A549 (cell line): ENCODE measurements around the gene GYG2. TPM values are rescaled to one million over a fixed set of nuclear protein-coding genes. Genes with fewer than 3 reads are reported as not detected.
A peak's percentile ranks its signal among the peaks of the same experiment; 100 is the strongest.
"Not testable (repeated sequence)": the region's sequence is repeated elsewhere in the genome, so short reads cannot be mapped to it uniquely, and the experiment has no call there.

Experiments used
- ATAC-seq, 2 experiments: fragments of 200-7000 bp in 1 of 2; fragments of >200 bp in 1 of 2; cut with Nextera tagmentation in 1 of 2; cut with Tn5 transposase in 1 of 2; 3 replicates each; pipeline versions ENCODE4 v1.8.0 to v1.9.1; 2018 to 2020; ENCODE audit warnings: mild to moderate bottlenecking in 1 of 2, moderate library complexity in 1 of 2
- CTCF ChIA-PET: fragments of 300-600 bp; sonication (Branson Sonifier 250); formaldehyde crosslinking; extraction: SDS; loops from one replicate; lab custom pipeline; 2021; ENCODE audit warnings: antibody characterized with exemption, inconsistent platforms; lab: Yijun Ruan, JAX
- POLR2A ChIA-PET: fragments of 350-600 bp; formaldehyde crosslinking; extraction: SDS; loops from one replicate; lab custom pipeline; 2021; ENCODE audit warnings: antibody characterized with exemption, inconsistent platforms; lab: Yijun Ruan, JAX
- DNase-seq, 2 experiments: peaks; one replicate each; pipeline versions ENCODE4 v3.0.0 to v3.0.0-alpha.2; 2011 to 2016; ENCODE audit warnings: low read depth in 1 of 2, low spot score in 1 of 2
- FAIRE-seq: peaks from 2 replicates; lab custom pipeline; 2011; peaks lifted over from hg19 to GRCh38; lab: Jason Lieb, UNC
- H3K27ac ChIP-seq, 2 experiments: fragments of >200 bp; sonication (Bioruptor Twin); formaldehyde crosslinking; 3 replicates each; pipeline ENCODE4 v1.5.1; 2016 to 2017
- H3K4me1 ChIP-seq: fragments of >200 bp; sonication (Bioruptor Twin); formaldehyde crosslinking; 3 replicates; pipeline ENCODE4 v1.6.1; 2016
- H3K4me2 ChIP-seq: fragments of >200 bp; sonication (Bioruptor Twin); formaldehyde crosslinking; 3 replicates; pipeline ENCODE4 v1.6.1; 2016
- H3K4me3 ChIP-seq: fragments of >200 bp; sonication (Bioruptor Twin); formaldehyde crosslinking; 3 replicates; pipeline ENCODE4 v1.5.1; 2016
- H3K9me3 ChIP-seq: fragments of >200 bp; sonication (Bioruptor Twin); formaldehyde crosslinking; 3 replicates; pipeline ENCODE4 v1.6.1; 2016
- BHLHE40 ChIP-seq: IDR thresholded peaks from 2 replicates; pipeline ENCODE4 v1.6.1; 2012; ENCODE audit warnings: low read depth, low read length, inconsistent platforms
- CBX8 ChIP-seq: fragments of 200-600 bp; sonication (generic); IDR thresholded peaks from 2 replicates; pipeline ENCODE4 v1.6.1; 2016
- CHD2 ChIP-seq: fragments of 150-350 bp; IDR thresholded peaks from 2 replicates; pipeline ENCODE4 v1.6.1; 2014; ENCODE audit warnings: low read length; ENCODE audit not compliant: partially characterized antibody
- EP300 ChIP-seq, 2 experiments: fragments of >200 bp; sonication (Bioruptor Twin); formaldehyde crosslinking; IDR thresholded peaks; 2 replicates in 1 of 2; 3 replicates in 1 of 2; pipeline ENCODE4 v1.6.1; 2016 to 2017
- FOSB ChIP-seq: fragments of 250-450 bp; sonication (Bioruptor Pico); IDR thresholded peaks from 2 replicates; pipeline ENCODE4 v1.5.0; 2020; ENCODE audit warnings: mild to moderate bottlenecking, moderate library complexity
- GATA3 ChIP-seq: IDR thresholded peaks from 2 replicates; pipeline ENCODE4 v1.6.1; 2012; ENCODE audit warnings: borderline replicate concordance
- HDAC2 ChIP-seq: fragments of 200-600 bp; sonication (generic); IDR thresholded peaks from 2 replicates; pipeline ENCODE4 v1.6.1; 2016
- HEYL ChIP-seq: fragments of 250-450 bp; sonication (Bioruptor Pico); IDR thresholded peaks from 2 replicates; pipeline ENCODE4 v1.8.0; 2021; ENCODE audit warnings: mild to moderate bottlenecking, moderate library complexity
- HMGXB4 ChIP-seq: fragments of 250-450 bp; sonication (Bioruptor Pico); IDR thresholded peaks from 2 replicates; pipeline ENCODE4 v1.5.0; 2021; ENCODE audit warnings: mild to moderate bottlenecking, moderate library complexity, borderline replicate concordance
- HOXA7 ChIP-seq: fragments of 250-450 bp; sonication (Bioruptor Pico); IDR thresholded peaks from 2 replicates; pipeline ENCODE4 v1.5.0; 2020; ENCODE audit warnings: mild to moderate bottlenecking, moderate library complexity
- HOXB13 ChIP-seq: fragments of 250-450 bp; sonication (Bioruptor Pico); IDR thresholded peaks from 2 replicates; pipeline ENCODE4 v1.5.0; 2020; ENCODE audit warnings: low read depth, mild to moderate bottlenecking, moderate library complexity
- KDM5A ChIP-seq: fragments of 200-600 bp; sonication (generic); IDR thresholded peaks from 2 replicates; pipeline ENCODE4 v1.6.1; 2016; ENCODE audit warnings: antibody characterized with exemption, mild to moderate bottlenecking
- MAX ChIP-seq: IDR thresholded peaks from 2 replicates; pipeline ENCODE4 v1.6.1; 2012
- MAZ ChIP-seq: fragments of 150-350 bp; IDR thresholded peaks from 2 replicates; pipeline ENCODE4 v1.6.1; 2014; ENCODE audit warnings: antibody characterized with exemption, low read depth, low read length, borderline replicate concordance
- MYC ChIP-seq: IDR thresholded peaks from 2 replicates; pipeline ENCODE4 v1.6.1; 2012; ENCODE audit warnings: mild to moderate bottlenecking, inconsistent platforms, low read length, improper control_type of control experiment, borderline replicate concordance
- RAD21 ChIP-seq, 2 experiments: fragments of >200 bp in 1 of 2; sonication (Bioruptor Twin) in 1 of 2; formaldehyde crosslinking in 1 of 2; IDR thresholded peaks in 1 of 2; conservative IDR thresholded peaks in 1 of 2; 2 replicates in 1 of 2; 3 replicates in 1 of 2; pipeline ENCODE4 v1.6.1; 2012 to 2018; ENCODE audit warnings: inconsistent platforms in 1 of 2
- RARB ChIP-seq: fragments of 250-450 bp; sonication (Bioruptor Pico); IDR thresholded peaks from 2 replicates; pipeline ENCODE4 v1.8.0; 2021; ENCODE audit warnings: mild to moderate bottlenecking, moderate library complexity
- RCOR1 ChIP-seq: fragments of 150-350 bp; IDR thresholded peaks from 2 replicates; pipeline ENCODE4 v1.6.1; 2014; ENCODE audit warnings: antibody characterized with exemption, low read length, low read depth
- RFX5 ChIP-seq: fragments of 450-650 bp; IDR thresholded peaks from 2 replicates; pipeline ENCODE4 v1.7.1; 2014; ENCODE audit warnings: antibody characterized with exemption, mild to moderate bottlenecking, moderate library complexity
- RNF2 ChIP-seq: fragments of 200-600 bp; sonication (generic); IDR thresholded peaks from 2 replicates; pipeline ENCODE4 v1.6.1; 2016; ENCODE audit warnings: low read depth, mild to moderate bottlenecking, antibody characterized with exemption, moderate library complexity, borderline replicate concordance
- SREBF2 ChIP-seq: fragments of 450-650 bp; IDR thresholded peaks from 2 replicates; pipeline ENCODE4 v1.6.1; 2014; ENCODE audit warnings: mild to moderate bottlenecking, moderate library complexity
- TP53 ChIP-seq: fragments of 250-450 bp; sonication (Bioruptor Pico); IDR thresholded peaks from 2 replicates; pipeline ENCODE4 v1.5.0; 2021; ENCODE audit warnings: mild to moderate bottlenecking, moderate library complexity
- ZC3H11A ChIP-seq: fragments of 450-650 bp; IDR thresholded peaks from 2 replicates; pipeline ENCODE4 v1.6.1; 2014; ENCODE audit warnings: antibody characterized with exemption, mild to moderate bottlenecking
- ZFP36 ChIP-seq: fragments of 450-650 bp; IDR thresholded peaks from 2 replicates; pipeline ENCODE4 v1.6.1; 2014; ENCODE audit warnings: borderline replicate concordance; ENCODE audit not compliant: partially characterized antibody
- ZSCAN20 ChIP-seq: fragments of 250-450 bp; sonication (Bioruptor Pico); IDR thresholded peaks from 2 replicates; pipeline ENCODE4 v1.8.0; 2022; ENCODE audit warnings: mild to moderate bottlenecking, moderate library complexity
- WGBS: methylation state at CpG from one replicate; pipeline ENCODE4 v1.1.6; 2017; ENCODE audit errors: missing lambda C conversion rate; 5-methylcytosine and 5-hydroxymethylcytosine counted together
- polyA plus RNA-seq, 4 experiments: library from polyadenylated mRNA; depleted of rRNA in 3 of 4; stranded (reverse); fragments of >200 nt; fragmentation: RNase III in 1 of 4; extraction: RNeasy Plus Mini Kit Qiagen cat#74134 plus additional on column Dnase treatment in 1 of 4; gene quantifications; 2 replicates in 3 of 4; 3 replicates in 1 of 4; pipeline ENCODE4 v1.2.3, GENCODE V29; 2011 to 2017

The GYG2 gene
- polyA plus RNA-seq, 2 of the 4 experiments (the other 2 are of a cell fraction), result 12.7 to 14.3 TPM

GRCh38 chrX:2799369-2799768, 29.4 kb upstream of the GYG2 start:
- TF ChIP-seq RCOR1, result no peak
- no peak for TF ChIP-seq ZC3H11A
- no peak for TF ChIP-seq BHLHE40
- TF ChIP-seq MAX, result no peak
- no peak for TF ChIP-seq ZFP36
- TF ChIP-seq RARB, result no peak
- TF ChIP-seq RAD21 (conservative IDR thresholded peaks at IDR 0.05 in 1 of 2, IDR thresholded peaks at IDR 0.05 in 1 of 2), result no peak
- TF ChIP-seq SREBF2, result no peak
- TF ChIP-seq FOSB, result no peak
- TF ChIP-seq HEYL, result no peak
- no peak for TF ChIP-seq MAZ
- TF ChIP-seq HOXA7 (CRISPR knock-in tag), result no peak
- TF ChIP-seq CBX8, result no peak
- TF ChIP-seq TP53, result no peak
- TF ChIP-seq ZSCAN20 (CRISPR knock-in tag), result no peak
- no peak for TF ChIP-seq KDM5A
- TF ChIP-seq GATA3, result no peak
- TF ChIP-seq RNF2, result no peak
- TF ChIP-seq HOXB13 (CRISPR knock-in tag), result no peak
- WGBS, result 80% methylated on average over 4 of the region's 4 CpGs
- ChIA-PET CTCF (interaction anchor here (1.2 to 1.3 kb wide), 2 partner anchors 13 to 20 kb away, joined by 3 to 6 read pairs; no protein-coding TSS in a partner anchor), POLR2A (no interaction called here)
- FAIRE-seq (no peak), ATAC-seq (no peak), DNase-seq (no peak)
- H3K4me1 ChIP-seq, result no peaks in the 10 kb centered on the region
- H3K9me3 ChIP-seq, result no peaks in the 10 kb centered on the region
- H3K4me3 ChIP-seq, result no peak overlapping the region
- H3K27ac ChIP-seq, result no peak overlapping the region
- H3K4me2 ChIP-seq, result no peak overlapping the region

GRCh38 chrX:2799980-2800379, 28.8 kb upstream of the GYG2 start:
- DNase-seq, H3K27ac ChIP-seq, H3K4me3 ChIP-seq, H3K4me2 ChIP-seq, POLR2A ChIA-PET, ATAC-seq, H3K9me3 ChIP-seq, H3K4me1 ChIP-seq: not testable (repeated sequence)
- WGBS, result 94% methylated on average over 5 of the region's 5 CpGs
- FAIRE-seq, result peak; percentile 18
- CTCF ChIA-PET, result interaction anchor here (1.2 to 1.3 kb wide), 2 partner anchors 13 to 19 kb away, joined by 3 to 6 read pairs; no protein-coding TSS in a partner anchor

GRCh38 chrX:2801223-2801622, 27.5 kb upstream of the GYG2 start:
- 89% methylated on average over 4 of the region's 4 CpGs for WGBS
- FAIRE-seq (no peak), DNase-seq (no peak), ATAC-seq (no peak)
- H3K4me3 ChIP-seq, result no peak overlapping the region
- no peak for TF ChIP-seq MAX
- TF ChIP-seq EP300 (IDR thresholded peaks at IDR 0.05), result no peak
- TF ChIP-seq CBX8, result no peak
- no peak for TF ChIP-seq MYC
- TF ChIP-seq HMGXB4, result no peak
- TF ChIP-seq HDAC2, result no peak
- TF ChIP-seq CHD2, result no peak
- no peak for TF ChIP-seq RFX5
- TF ChIP-seq ZSCAN20 (CRISPR knock-in tag), result no peak
- no peaks in the 10 kb centered on the region for H3K9me3 ChIP-seq
- peaks cover 4% of the 10 kb centered on the region; the same call in 1 of the 3 replicates for H3K4me1 ChIP-seq
- CTCF ChIA-PET, result no interaction called here
- no peak overlapping the region for H3K4me2 ChIP-seq
- POLR2A ChIA-PET, result no interaction called here
- H3K27ac ChIP-seq, result no peak overlapping the region

GRCh38 chrX:2802376-2803090, 26.2 kb upstream of the GYG2 start:
- 71% methylated on average over 17 of the region's 18 CpGs for WGBS
- H3K9me3 ChIP-seq, H3K4me1 ChIP-seq, CTCF ChIA-PET, H3K27ac ChIP-seq, ATAC-seq, H3K4me3 ChIP-seq, H3K4me2 ChIP-seq, DNase-seq, POLR2A ChIA-PET: not testable (repeated sequence)
- peak; percentile 94 for FAIRE-seq

GRCh38 chrX:2803486-2803885, 25.2 kb upstream of the GYG2 start:
- ATAC-seq, H3K4me2 ChIP-seq, FAIRE-seq, H3K27ac ChIP-seq, DNase-seq, H3K9me3 ChIP-seq, H3K4me1 ChIP-seq, POLR2A ChIA-PET, H3K4me3 ChIP-seq, CTCF ChIA-PET: not testable (repeated sequence)
- 85% methylated on average over 8 of the region's 8 CpGs for WGBS
